GM21723 (cell line): ENCODE measurements around the gene DYRK2.

Experiments used
- ATAC-seq: cut with Tn5 transposase; IDR thresholded peaks from one replicate; pipeline ENCODE4 v1.9.1; 2021; ENCODE audit warnings: mild to moderate bottlenecking, moderate library complexity; ENCODE audit not compliant: unreplicated experiment

DYRK2 gene

DNA sequence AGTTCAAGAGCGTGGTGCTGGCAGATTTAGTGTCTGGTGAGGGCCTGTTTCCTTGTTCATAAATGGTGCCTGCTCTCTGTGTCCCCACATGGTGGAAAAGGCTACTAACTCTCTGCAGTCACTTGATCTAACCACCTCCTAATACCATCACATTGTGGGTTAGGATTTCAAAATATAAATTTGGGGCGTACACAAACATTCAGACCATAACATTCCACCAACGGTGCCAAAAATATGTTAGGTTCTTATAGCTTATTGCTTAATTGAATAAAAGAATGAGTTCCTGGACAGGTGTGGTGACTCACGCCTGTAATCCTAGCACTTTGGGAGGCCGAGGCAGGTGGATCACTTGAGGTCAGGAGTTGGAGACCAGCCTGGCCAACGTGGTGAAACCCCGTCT is 3.4 kb upstream of the DYRK2 start:
- ATAC-seq = no peak

DNA sequence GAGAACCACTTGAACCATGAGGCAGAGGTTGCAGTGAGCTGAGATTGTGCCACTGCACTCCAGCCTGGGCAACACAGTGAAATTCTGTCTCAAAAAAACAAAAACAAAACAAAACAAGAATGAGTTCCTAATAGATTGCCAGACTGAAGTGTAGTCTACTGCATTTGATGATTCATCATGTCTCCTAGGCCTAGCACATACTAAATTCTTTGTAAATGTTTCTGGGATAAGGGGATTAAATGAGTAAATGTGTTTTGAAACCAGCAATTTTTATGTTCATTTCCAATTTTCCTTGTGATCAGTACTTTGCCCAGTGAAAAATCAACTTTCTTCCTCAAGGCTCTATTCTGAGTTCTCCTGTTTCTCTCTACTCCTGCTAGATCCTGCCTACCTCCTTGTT is 2.9 kb upstream of the DYRK2 start:
- ATAC-seq = no peak

DNA sequence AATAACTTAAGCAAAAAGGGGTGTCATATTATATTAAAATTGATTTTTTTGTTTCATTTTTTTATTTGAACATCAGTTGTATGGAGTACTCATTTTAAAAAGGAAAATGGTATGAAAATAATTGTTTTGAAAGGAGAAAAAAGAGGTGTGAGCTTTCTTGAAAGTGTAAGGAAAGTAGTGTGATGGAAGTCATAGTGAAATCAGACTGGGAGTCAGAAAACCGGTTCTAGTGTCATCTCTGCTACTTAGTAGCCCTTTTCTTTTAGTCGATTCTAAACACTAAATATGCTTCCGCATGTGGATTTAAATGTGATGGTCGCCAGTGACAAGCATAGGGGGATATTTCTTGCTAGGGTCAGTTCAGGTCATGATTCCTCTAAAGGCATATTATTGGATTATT is 1.8 kb upstream of the DYRK2 start:
- ATAC-seq = no peak

- ATAC-seq = no peak
Observed at GRCh38 chr12:67647181-67647798, 1.3 kb upstream of the DYRK2 start.

DNA sequence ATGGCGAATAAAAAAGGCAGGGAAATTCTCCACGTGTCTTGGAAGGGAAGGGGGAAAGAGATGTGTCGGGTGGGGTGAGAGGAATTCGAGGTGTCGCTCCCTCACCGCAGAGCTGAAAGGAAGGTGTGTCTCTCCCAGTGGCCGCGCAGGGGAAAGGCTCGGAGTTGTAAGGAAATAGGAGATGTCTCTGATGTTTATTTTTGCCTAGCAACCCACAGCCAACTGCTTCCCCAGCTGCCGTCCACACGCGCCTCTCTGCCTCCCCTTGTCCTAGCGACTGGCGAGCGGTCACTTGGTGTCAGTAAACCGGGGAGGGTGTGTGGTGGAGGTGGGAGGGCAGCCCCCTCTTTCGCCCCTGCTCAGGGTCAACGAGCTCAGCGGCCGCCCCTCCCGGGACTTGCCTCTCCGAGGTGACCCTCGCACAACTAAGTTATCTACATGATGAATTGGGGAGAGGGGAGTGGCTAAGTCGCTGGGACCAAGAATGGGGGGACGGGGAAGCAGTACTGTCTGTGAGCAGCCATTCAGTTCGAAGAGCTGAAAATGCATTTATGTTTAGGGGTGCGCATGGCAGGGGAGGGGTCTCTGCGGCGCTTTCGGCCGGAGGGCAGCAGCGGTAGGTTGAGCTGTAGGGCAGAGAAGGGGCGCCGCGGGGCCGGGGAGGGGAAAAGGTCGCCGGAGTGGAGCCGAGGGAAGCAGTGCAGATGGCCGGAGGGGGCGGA is 585 bp upstream of the DYRK2 start:
- peak; percentile 16 for ATAC-seq

GRCh38 chr12:67649261-67649569 is 670 bp downstream of the DYRK2 start:
- peak; percentile 38 for ATAC-seq

- peak; percentile 24 for ATAC-seq
Observed at GRCh38 chr12:67649570-67650387, 1.2 kb downstream of the DYRK2 start.

- no peak for ATAC-seq
Observed at GRCh38 chr12:67650388-67651131, 2.0 kb downstream of the DYRK2 start.

- ATAC-seq = peak; percentile 19
Observed at GRCh38 chr12:67651132-67651695, 2.7 kb downstream of the DYRK2 start.

- no peak for ATAC-seq
Observed at GRCh38 chr12:67655829-67656228, 7.3 kb downstream of the DYRK2 start.

DNA sequence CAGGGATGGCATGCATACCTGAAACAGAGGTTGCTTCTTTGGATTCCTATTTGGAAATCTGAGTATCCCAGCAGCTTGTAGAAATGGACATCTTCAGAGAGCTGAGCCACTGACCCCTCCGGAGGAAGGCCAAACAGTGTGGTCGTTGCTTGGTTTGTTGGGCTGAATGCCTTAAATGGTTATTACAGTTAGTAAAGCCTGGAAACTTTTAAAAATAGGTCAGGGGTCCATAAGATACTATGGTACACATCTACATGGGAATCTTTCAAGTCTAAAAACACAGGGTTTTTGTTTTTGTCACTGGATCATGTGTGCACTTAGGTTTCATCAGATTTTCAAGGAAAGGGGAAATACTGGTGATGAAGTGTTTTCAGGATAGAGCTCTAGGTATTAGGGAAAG is 7.7 kb downstream of the DYRK2 start:
- no peak for ATAC-seq

- no peak for ATAC-seq
Observed at GRCh38 chr12:67658486-67658885, 9.9 kb downstream of the DYRK2 start.

DNA sequence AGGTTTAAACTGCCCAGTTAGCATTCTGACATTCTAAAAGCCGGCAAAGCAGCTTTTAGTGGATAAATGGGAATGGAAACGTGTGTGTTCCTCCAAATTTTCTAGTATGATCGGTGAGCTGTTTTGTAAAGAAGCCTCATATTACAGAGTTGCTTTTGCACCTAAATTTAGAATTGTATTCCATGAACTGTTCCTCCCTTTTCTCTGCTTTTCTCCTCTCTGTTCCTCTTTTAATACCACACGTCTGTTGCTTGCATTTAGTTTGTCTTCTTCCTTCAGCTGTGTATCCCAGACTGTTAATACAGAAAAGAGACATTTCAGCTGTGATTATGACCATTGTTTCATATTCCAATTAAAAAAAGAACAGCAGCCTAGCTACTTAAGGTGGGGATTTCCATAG is 10.7 kb downstream of the DYRK2 start:
- no peak for ATAC-seq

DNA sequence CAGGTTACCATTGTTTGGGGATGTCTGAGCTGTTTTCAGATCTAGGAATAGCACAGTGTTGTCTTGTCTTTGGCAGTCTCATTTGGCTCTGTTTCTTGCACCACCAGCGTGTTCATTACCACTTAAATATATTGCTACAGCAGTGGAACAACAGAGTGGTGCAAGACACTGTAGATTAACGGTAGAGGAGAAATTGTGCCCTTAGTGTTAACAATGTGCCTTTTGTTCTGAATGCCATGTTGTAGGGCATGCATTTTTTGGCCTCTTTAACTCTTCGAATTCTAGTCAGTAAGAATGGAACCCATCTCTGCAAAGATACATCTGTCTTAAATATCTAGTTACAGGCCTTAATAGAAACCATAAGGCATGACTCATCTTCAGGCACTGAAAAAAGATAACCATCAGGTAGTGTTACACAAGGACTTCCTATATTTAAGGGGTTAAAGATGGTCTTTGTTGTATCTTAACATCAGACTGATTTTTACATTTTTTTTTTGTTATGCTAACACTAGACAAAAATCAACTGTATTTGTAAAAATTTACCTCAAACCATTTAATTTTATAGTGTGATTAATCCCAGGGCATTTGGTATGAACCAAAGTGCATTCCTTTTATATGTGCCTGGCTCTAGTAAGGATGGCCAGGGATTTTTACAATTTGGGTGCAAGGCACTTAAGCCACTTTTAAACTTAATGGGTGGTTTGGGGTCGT is 12.9 kb downstream of the DYRK2 start:
- no peak for ATAC-seq

DNA sequence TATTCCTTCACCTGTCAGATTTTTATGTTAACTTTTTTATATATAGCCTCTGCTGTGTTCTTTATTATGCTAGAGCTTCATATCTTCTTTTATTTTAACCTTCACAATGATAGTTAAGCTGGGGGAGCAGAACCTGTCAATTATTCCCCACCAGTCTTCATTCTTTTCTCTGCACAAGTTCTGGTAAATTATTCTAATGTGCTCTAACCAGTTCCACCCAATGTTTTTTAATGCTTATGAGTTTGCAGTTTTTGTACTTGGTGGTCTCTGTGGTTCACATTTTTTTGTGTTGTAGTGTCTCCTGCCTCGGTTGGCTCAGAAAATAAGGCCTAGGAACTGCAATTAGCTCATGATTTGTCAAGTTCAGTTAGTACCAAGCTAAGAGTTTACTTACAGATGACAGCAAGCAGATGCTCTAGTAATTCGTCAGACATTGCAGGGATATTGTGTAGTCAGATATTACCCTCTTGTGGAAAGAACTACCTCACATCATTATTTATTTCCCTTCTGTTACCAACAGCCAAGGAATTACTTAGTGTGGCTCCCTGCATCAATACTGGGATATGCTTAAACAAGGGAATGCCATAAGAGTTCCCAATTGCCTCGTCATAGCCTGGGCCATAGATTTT is 14.5 kb downstream of the DYRK2 start:
- no peak for ATAC-seq

DNA sequence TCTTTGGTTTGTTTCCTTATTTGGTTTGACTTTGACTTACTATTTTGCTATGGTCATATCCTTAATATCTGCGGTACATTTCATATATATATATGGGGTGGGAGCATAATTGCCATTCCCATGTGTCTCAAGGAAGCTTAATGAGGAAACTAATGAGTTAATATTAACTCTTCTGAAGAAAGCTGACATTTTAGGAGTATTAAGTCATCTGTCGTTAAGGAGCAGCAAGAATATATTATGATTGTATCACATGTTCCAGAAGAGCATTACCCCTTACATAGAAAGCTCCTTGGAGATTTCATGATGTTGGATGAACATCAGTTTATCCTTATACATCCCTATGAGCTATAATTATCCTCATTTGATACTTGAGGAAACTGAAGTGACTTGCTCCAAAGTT is 15.6 kb downstream of the DYRK2 start:
- ATAC-seq = no peak

GRCh38 chr12:67665679-67666078 is 17.1 kb downstream of the DYRK2 start:
- ATAC-seq = no peak

DNA sequence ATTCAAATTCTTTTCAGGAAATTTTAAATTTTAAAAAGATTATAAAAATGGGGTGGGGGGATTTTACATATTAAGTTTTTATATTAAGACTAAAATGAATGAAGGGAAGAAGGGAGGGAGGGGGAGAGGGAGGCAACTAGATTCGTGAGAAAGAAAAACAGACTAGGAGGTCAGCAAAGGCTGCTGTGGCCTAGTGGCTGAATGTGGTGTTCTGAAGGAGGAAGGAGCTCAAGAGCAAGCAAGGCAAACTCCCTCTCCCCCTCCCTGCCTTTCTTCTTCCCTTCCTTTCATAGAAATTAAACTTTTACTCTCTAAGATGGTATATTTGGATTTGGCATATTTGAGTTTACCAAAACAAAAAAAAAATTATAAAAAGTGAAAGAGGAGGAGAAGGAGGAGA is 18.1 kb downstream of the DYRK2 start:
- no peak for ATAC-seq

GRCh38 chr12:67667276-67668073 is 18.9 kb downstream of the DYRK2 start:
- ATAC-seq = no peak
